ENCODE results near the gene RPL3. TPM values are rescaled to one million over a fixed set of nuclear protein-coding genes. Genes with fewer than 3 reads are reported as not detected.
A peak's percentile ranks its signal among the peaks of the same experiment; 100 is the strongest.

RPL3 gene
- total and polyA plus RNA-seq, 4 donors = 580 to 1,767 (median 1,184) TPM

DNA sequence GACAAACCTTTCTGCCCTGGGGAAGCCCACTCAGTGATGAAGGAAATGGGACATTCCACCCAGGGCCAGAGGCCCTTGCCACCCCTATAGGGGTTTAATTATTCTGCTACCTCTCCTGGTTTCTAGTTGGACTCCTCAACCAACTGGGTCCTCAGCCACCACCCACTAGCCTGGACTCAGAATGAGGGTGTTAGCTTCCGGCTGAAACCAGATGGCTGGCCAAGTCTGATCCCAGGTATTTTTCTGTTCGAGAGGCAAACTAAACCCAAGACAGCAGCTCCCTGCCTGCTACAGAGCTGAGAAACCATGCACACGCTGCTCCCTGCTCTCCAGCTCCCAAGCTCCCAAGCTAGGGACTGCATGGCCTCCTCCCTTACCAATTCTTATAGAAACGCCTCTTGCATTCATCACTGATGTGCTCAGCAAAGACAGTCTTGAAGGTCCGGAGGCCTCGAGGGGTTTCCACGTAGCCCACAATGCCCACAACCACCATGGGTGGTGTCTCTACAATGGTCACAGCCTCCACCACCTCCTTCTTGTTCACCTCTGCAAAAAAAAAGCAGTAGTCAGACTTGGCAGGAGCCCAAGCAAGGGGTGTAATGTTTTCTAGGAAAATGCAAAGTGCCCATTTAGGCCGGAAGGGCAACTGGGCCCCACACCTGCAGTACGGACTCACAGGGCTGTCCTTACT, 2.2 kb downstream of the RPL3 start:
- H3K27ac ChIP-seq (ENCODE audit: low read depth in 1 of 2, low read length in 2 of 2) = peak overlapping the region; percentile 96 to 100
- H3K4me1 ChIP-seq (ENCODE audit: control insufficient read depth in 4 of 4, insufficient read depth in 4 of 4, low read length in 3 of 4) = peaks cover 4 to 61% (median 50%) of the 10 kb centered on the region in 4 donors
- peak overlapping the region; percentile 88 to 100 for H3K9ac ChIP-seq (ENCODE audit: low read depth in 1 of 2, low read length in 2 of 2)
- H3K4me3 ChIP-seq (ENCODE audit: low read depth in 1 of 3, low read length in 3 of 3) = peak overlapping the region; percentile 77 to 97 (median 96)
- peak; percentile 40 for DNase-seq (ENCODE audit: low spot score)
- H3K36me3 ChIP-seq (ENCODE audit: control insufficient read depth in 4 of 4, insufficient read depth in 3 of 4, low read depth in 1 of 4, low read length in 3 of 4) = peaks cover 31 to 48% (median 39%) of the 10 kb centered on the region in 4 donors
- TF ChIP-seq, protein P1, sequence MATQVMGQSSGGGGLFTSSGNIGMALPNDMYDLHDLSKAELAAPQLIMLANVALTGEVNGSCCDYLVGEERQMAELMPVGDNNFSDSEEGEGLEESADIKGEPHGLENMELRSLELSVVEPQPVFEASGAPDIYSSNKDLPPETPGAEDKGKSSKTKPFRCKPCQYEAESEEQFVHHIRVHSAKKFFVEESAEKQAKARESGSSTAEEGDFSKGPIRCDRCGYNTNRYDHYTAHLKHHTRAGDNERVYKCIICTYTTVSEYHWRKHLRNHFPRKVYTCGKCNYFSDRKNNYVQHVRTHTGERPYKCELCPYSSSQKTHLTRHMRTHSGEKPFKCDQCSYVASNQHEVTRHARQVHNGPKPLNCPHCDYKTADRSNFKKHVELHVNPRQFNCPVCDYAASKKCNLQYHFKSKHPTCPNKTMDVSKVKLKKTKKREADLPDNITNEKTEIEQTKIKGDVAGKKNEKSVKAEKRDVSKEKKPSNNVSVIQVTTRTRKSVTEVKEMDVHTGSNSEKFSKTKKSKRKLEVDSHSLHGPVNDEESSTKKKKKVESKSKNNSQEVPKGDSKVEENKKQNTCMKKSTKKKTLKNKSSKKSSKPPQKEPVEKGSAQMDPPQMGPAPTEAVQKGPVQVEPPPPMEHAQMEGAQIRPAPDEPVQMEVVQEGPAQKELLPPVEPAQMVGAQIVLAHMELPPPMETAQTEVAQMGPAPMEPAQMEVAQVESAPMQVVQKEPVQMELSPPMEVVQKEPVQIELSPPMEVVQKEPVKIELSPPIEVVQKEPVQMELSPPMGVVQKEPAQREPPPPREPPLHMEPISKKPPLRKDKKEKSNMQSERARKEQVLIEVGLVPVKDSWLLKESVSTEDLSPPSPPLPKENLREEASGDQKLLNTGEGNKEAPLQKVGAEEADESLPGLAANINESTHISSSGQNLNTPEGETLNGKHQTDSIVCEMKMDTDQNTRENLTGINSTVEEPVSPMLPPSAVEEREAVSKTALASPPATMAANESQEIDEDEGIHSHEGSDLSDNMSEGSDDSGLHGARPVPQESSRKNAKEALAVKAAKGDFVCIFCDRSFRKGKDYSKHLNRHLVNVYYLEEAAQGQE (IDR thresholded peaks at IDR 0.05) = no peak
- TF ChIP-seq, protein P2, sequence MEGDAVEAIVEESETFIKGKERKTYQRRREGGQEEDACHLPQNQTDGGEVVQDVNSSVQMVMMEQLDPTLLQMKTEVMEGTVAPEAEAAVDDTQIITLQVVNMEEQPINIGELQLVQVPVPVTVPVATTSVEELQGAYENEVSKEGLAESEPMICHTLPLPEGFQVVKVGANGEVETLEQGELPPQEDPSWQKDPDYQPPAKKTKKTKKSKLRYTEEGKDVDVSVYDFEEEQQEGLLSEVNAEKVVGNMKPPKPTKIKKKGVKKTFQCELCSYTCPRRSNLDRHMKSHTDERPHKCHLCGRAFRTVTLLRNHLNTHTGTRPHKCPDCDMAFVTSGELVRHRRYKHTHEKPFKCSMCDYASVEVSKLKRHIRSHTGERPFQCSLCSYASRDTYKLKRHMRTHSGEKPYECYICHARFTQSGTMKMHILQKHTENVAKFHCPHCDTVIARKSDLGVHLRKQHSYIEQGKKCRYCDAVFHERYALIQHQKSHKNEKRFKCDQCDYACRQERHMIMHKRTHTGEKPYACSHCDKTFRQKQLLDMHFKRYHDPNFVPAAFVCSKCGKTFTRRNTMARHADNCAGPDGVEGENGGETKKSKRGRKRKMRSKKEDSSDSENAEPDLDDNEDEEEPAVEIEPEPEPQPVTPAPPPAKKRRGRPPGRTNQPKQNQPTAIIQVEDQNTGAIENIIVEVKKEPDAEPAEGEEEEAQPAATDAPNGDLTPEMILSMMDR (IDR thresholded peaks at IDR 0.05; ENCODE audit: low read depth, low read length, missing input control) = no peak
- TF ChIP-seq, protein P3, sequence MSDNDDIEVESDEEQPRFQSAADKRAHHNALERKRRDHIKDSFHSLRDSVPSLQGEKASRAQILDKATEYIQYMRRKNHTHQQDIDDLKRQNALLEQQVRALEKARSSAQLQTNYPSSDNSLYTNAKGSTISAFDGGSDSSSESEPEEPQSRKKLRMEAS (IDR thresholded peaks at IDR 0.05) = no peak
- TF ChIP-seq FOXA2 (IDR thresholded peaks at IDR 0.05) = no peak
- TF ChIP-seq TAF1 (conservative IDR thresholded peaks at IDR 0.05) = no peak
- no peak for TF ChIP-seq HNF4G (IDR thresholded peaks at IDR 0.05)
- no peak for TF ChIP-seq HNF4A (conservative IDR thresholded peaks at IDR 0.05)
- no peak for TF ChIP-seq FOXA1 (IDR thresholded peaks at IDR 0.05)
- TF ChIP-seq NR2F2 (IDR thresholded peaks at IDR 0.05) = no peak
- TF ChIP-seq GABPA (IDR thresholded peaks at IDR 0.05 in 1 of 2, conservative IDR thresholded peaks at IDR 0.05 in 1 of 2) = no peak
- TF ChIP-seq SP1 (IDR thresholded peaks at IDR 0.05) = no peak
- TF ChIP-seq RAD21 (IDR thresholded peaks at IDR 0.05) = no peak
- TF ChIP-seq, protein P4, sequence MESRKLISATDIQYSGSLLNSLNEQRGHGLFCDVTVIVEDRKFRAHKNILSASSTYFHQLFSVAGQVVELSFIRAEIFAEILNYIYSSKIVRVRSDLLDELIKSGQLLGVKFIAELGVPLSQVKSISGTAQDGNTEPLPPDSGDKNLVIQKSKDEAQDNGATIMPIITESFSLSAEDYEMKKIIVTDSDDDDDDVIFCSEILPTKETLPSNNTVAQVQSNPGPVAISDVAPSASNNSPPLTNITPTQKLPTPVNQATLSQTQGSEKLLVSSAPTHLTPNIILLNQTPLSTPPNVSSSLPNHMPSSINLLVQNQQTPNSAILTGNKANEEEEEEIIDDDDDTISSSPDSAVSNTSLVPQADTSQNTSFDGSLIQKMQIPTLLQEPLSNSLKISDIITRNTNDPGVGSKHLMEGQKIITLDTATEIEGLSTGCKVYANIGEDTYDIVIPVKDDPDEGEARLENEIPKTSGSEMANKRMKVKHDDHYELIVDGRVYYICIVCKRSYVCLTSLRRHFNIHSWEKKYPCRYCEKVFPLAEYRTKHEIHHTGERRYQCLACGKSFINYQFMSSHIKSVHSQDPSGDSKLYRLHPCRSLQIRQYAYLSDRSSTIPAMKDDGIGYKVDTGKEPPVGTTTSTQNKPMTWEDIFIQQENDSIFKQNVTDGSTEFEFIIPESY (IDR thresholded peaks at IDR 0.05) = no peak
- TF ChIP-seq, protein P5, sequence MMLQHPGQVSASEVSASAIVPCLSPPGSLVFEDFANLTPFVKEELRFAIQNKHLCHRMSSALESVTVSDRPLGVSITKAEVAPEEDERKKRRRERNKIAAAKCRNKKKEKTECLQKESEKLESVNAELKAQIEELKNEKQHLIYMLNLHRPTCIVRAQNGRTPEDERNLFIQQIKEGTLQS (IDR thresholded peaks at IDR 0.05) = no peak
- WGBS = 27% methylated on average over 9 of the region's 9 CpGs
- no peaks in the 10 kb centered on the region for H3K9me3 ChIP-seq (ENCODE audit: control insufficient read depth in 4 of 4, low read length in 3 of 4)
- H3K27me3 ChIP-seq (ENCODE audit: control insufficient read depth in 4 of 4, insufficient read depth in 4 of 4, low read length in 3 of 4) = no peaks in the 10 kb centered on the region
